ENCODE results near the gene NDUFS8.

NDUFS8 gene

DNA sequence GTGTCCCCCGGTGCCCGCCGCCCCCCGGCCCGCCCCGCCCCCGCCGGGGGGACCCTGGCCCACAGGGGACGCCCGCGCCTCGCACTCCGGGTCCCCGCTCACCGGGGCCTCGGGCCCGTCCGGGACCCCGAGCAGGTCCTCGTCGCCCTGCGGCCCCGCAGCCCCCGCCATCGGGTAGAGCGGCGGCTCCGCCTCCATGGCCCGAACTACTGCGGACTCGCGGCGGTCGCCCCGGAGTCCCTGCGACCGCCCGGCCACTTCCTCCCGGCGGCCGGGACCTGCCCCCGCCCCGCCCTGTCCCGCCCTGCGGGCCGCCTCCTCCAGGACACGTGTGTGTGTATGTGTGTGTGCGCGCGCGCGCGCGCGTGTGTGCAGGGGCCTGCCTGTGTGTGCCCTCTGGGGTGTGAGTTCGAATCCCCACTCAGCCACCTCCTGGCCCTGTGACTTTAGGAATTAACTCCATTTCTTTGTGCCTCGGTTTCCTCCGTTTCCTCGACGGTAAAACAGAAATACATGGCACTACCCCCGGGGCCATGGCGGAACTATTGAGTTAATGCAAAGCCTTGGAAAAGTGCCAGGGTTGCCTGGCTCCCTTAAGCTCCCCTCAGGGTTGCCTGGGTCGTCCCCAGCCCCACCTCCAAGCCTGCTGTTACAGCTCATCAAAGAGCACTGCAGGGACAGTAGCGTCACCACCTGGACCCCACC lies 26.5 kb upstream of the NDUFS8 start, which contains the start of gene UNC93B1:
UNC93B1 (minus strand) TSS at position 252 of the 705 bp plus-strand sequence; CDS start at position 198, 54 bp downstream.
- peak; percentile 55 for DNase-seq

DNA sequence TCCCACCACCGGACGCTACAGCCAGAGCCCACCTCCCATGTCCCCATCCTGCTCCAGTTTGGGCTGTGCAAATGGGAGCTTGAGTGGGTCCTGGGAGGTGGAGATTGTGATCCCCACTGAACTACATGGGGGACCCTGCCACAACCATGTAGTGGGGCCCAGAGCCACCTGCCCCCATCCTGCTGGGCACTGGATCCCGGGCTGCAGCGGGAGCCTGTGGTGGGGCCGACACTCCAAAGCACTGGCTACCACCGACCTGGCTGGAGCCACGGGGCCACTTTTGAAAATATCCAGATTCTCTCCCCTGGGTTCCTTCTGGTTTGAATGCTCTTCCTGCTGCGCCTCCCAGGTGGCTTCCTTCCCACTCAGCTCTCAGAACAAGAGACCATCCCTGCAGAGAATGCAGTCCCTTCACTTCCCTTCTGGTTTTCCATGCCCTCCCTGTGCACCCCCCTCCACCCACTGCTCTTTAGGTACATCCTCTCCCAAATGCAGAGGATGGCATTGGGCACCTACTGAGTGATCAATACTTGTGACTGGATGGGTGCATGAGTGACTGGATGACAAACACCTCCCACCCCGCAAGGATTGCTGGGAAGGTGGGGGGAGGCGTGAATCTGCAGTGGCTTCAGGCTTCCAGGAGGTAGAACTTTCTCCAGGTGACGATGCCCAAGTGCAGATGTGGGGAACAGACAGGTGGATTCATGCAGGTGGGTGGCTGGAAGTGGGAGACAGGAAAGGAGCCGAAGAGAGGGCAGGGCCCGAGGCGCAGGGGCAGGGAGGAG lies 25.7 kb upstream of the NDUFS8 start:
- DNase-seq: no peak

DNA sequence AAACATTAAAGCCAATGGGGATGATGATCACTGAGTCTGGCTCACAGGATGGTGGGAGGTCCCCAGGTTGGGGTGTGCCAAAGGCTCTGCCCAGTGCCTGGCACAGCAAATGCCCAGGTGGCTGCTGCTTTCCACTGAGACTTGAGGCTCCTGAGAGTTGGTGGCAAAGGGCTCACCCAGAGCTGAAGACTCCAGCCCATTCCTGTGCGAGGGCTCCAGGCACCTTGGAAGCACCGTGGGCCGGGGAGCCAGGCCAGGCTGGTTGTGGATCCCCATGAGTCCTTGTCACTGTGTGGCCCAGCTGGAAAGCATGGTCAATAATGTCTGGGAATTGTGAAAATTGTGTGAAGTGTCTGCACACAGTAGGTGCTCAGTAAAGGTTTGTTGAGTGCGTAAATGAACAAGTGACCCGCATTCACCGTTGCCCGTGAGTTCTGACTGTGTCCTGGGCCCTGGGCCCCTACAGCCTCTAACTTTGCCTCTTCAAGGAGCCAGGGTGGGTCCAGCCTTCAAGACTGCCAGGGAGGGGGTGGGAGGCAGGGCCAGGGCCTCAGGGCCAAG lies 23.8 kb upstream of the NDUFS8 start:
- no peak for DNase-seq

DNA sequence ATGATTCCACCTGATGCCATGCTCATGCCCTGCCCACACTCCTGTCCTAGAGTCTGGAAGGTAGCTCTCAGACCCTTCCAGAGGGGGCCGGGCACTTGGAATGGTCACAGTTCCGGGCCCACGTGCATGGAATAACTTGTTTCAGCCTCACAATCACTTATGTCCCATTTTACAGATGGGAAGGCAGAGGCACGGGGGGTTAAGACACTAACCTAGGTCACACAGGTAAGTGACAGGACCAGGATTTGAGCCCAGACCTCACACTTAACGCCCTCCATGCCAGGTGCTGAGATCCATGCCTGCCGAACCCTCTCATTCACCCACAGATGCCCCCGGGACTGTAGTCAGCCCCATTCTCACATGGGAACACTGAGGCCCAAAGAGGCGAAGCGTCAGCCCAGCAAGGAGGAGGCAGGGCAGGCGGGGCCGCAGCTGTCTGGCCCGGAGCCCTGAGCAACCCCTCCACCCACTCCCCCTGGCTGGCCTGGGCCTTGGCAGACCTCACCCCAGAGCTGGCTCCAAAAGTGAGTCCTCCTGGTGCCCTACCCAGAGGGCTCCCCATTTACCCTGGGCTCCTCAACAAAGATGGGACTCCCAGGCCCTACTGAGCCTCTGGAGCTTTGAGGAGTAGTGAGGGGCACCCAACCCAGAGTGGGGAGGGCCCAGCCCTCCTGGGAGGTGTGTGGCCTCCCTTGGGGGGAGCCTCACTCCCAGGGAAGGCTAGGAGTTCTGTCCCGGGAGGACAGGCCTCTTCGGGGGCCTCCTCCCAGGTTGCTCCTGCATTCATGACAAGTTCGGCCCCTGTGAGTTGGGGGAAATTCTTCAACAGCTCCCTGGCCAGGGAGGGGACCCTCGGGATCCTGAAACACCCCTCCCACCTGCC lies 22.7 kb upstream of the NDUFS8 start:
- no peak for DNase-seq

DNA sequence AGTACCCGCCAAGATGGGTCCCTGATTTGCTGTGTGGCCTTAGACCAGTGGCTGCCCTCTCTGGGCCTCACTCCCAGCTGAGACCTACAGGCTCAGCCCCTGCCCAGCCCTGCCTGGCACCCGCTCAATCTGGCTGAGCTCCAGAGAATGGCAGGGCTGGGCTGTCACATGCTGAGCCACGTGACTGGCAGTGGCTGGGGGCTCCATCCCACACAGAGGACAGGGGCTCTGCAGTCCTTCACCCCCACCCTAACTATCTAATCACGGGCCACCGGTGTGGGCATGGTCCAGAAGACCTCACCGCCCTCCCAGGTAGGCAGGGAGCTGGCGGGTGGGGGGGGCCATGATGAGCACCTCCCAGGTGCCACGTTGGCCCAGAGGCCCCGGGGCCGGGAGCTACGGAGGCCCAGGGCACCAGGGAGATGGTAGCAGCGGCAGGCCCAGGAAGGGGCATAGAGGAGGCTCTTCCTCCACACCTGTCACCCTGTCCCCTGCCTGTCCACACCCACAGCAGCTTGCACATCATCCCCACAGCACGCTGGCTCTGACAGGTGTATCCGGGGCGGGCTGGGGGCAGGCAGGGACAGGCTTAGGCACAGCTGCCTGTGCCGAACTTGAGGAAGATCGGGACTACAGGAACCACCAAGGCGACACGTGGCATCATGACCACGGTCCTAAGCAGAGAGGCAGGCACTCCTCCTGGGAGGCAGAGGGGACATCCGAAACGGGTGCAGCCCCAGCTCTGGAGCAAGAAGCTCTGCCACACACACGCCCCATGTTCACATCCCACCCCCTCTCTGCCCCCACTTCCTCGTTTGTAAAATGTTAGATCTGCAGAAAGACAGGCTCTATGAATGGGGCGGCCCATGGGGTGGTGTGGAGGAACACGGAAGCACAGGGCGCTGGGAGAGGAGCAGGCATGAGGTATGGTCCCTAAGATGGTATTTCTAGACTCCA lies 21.8 kb upstream of the NDUFS8 start:
- DNase-seq: no peak

DNA sequence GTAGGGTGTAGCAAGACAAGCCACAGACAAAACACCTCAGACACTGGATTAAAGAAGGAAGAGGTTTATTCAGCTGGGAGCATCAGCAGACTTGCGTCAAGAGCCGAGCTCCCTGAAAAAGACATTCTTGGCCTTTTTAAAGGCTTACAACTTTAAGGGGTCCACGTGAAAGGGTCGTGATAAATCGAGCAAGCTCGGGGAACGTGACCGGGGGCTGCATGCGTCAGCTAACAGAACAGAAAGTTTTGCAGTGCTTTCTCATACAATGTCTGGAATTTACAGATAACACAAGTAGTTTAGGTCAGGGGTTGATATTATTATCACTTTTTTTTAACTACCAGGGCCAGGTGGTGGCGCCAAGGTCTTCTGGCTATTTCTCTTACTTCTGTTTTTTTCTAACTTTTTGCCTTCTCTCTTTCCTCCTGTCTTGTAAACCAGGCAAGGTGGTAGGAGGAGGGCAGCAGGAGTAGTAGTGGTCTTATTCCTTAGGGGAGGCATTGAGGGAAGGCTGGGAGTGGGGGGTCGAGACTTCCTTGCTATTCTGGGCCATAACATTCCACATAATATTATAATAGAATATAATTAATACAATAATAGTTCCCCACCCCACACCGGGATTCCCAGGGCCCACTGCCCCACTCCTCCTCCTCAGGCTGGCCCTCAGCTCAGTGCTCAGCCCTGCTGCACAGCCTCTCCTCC lies 20.9 kb upstream of the NDUFS8 start:
- DNase-seq: no peak

DNA sequence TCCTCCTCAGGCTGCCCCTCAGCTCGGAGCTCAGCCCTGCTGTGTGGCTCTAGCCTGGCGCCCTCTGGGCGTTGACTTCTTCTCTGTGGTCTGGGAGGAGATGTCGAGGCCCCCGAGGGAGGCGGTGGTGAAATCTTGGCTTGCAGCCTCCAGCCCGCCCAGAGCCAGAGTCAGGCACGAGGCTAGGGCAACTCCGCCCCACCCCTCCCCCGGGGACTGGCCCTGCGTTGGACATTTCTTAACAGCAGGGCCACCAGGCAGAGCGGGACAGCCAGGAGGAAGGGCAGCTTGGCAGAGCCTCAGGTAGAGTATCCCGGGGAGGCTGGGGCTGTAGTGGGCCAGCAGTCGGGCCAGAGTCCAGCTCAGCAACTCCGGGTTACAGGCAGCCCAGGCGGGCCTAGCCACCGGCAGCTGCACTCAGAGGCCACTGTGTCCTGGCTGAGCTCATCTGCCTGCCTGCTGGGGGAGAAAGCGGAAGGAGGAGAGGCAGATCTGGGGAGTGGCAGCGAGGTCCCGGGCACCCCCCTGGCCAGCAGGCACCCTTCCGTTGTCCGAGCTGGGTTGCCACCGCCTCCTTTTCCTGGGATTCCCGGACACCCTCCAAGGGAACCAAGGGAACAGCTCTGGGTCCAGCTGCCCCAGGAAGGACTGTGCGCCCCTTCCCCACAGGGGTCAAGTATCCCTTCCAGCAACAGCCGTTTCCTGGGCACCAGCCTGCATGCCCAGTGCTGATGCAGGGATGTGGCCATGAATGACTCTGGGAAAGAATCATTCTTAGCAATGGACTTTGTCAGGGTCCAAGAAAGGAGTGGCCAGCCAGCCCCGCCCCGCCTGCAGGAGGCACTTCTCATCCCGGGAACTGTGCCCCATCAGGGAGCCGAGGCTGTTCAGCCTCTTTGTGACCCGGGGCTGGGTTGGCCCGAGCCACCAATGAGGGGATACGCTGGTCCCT lies 20.1 kb upstream of the NDUFS8 start, which contains the start of gene ALDH3B1:
ALDH3B1 (plus strand) TSS at position 238 of the 952 bp plus-strand sequence. CDS start 4,971 bp downstream, outside the sequence.
- DNase-seq: no peak

DNA sequence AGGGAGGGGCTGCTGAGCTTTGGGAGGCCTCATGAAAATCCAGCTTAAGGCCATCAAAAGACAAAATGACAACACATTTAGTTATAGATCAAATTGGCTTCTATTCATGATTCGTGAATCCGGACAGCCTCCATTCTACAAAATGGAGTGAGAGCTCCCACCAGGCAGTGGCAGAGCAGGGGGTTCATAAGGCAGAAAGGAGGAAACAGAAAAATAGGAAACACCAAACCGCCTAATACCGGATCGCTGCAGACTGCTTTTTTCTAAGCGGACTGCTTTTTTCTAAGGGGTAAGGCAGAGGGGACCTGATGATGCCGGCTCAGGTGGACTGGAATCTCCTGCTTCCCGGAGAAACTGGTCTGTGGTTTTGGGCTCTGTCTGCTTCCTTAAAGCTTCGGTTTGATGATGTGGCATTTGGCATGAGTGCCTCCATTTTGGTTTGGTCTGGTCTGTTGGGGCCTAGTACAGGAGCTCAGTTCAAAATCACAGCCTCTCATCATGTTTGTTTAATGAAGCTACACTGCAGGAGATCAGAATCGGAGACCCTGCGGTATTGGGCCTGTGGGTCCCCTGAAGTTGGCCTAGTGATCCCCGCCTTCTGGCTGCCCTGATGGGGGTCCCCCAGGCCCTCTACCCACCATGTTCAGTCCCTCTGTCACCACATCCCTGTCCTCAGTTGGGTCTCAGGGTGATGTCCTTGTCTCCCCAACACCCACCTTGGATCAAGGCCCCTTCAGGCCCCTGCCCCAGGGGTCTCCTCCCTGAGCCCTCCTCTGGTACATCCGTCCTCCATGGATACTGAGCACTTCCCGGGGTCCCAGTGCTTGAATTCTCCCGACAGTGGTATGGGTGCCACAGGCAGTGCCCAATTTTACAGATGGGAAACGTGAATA lies 19.2 kb upstream of the NDUFS8 start:
- DNase-seq: no peak

DNA sequence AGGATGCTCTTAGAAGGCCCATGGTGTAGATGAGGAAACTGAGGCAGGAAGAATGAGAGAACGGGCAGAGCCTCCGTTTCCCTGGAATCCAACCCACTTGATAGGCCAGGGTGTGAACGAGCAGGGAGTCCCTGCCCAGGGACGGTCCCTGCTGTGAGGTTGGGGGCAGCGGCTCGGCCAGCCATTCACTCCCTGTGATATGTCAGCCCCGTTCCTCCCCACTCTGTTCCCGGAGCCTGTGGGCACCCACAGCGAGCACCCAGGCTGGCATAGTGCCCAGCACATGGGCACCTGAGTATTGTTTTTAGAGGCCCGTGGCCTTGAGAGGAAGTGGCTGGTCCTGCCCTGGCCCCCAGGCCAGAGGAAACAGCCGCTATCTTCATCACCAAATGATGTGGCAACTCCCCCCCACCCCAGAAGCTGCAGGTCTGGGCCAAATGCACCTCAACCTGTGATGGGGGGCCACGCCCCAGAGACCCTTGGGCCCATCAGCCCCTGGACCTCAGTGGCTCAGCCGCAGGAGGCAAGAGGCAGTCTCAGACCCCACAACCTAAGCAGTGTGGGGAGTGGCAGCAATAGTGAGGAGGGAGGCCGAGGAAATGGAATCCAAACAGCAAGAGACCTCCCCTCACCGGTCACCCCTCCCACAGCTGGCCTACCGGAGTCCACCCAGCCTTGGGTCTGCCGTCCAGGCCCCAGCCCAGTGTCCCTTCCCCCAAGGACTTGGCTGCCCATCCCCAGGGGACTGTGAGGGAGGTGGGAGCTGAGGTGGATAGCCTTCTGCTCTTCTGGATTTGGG lies 18.2 kb upstream of the NDUFS8 start:
- no peak for DNase-seq

DNA sequence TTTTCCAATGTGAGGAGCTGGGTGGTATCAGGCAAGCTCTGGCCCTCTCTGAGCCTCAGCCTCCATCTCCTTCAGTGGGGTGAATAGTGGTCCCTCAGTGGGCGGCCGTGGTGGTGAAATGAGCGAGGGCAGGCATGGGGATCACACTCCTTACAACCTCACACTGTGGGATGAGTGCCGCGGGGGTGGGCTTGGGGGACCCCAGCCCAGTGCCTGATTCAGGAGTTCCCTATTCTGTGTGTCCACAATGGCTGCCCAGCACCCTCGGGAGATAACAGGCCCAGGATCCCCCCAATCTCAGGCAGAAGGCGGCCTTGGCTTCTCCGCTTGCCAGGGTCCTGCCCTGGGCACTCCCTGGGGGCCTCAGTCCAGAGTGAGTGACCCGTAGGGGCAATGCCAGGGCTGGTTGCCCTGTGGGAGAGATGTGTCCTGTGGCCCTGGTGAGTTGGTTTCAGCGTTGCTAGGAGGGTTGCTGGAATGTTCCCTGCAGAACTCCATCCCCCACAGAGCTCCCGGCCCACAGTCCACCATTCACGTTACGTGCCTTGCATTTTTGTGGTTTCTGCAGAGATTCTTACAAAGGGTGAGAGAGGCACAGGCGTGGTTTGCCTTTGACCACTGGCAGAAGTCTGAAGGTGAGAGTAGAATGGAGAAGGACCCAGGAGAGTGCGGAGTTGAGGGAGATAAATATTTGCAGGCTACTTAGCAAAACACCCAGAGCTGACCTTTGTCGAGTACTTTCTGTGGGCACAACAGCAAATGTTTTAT lies 17.5 kb upstream of the NDUFS8 start:
- DNase-seq: no peak

DNA sequence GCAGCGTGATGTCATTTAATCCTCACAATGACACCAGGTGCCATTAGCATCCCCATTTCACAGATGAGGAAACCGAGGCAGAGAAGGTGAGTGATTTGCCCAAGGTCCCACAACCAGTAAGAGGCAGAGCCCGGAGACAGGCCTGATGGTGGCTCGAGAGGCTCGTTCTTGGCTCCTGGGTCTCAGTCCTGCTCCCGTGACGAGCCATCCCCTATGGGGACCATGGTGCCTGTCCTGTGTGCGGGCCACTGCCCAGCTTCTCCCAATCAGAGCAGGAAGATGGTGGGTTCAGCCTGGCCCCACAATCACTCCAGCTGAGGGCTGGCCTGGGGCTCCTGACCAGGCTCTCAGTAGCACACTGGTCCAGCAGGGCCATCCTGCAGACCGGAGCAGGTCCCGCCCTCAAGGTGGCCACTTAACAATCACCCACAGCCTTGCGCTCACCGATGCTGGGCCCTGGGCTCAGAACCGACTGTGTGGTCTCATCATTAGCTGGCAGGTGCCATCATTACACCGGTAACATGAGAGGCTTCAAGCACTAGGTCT lies 16.8 kb upstream of the NDUFS8 start:
- no peak for DNase-seq

DNA sequence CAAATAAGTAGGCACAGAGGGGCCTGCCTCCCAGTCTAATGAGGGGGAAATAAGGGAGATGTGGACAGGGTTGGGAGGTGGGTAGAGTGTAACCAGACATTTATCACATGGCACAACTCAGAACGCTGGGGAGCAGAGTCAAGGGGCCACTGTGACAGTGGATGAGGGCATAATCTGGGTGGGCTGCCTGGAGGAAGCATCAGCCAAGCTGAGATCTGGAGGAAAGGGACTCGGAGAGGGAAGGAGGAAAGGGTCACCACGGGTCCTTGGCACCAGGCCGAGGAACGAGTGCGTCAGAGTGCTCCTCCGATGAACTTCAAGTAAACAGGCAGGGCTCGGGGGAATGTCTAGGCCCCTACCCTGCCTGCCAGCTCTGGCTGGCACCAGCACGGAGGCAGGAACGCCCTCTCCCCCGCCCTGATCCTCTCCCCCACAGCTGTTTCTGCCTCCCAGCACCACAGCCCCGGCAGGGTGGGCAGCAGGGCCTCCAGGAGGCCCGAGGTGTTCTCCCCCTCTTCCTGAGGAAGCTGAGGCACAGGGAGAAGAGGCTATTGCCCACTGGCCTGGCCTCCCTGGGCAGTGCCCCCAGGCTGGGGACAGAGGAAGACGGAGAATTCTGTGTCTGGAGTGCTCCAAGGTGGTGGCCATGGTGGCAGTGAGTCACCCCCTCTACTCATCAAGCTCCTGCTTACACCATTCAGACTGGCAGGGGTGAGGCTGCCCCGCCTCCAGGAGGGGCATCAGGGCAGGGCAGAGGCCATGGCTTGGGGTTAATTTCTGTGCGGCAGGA lies 16.1 kb upstream of the NDUFS8 start:
- DNase-seq: no peak

DNA sequence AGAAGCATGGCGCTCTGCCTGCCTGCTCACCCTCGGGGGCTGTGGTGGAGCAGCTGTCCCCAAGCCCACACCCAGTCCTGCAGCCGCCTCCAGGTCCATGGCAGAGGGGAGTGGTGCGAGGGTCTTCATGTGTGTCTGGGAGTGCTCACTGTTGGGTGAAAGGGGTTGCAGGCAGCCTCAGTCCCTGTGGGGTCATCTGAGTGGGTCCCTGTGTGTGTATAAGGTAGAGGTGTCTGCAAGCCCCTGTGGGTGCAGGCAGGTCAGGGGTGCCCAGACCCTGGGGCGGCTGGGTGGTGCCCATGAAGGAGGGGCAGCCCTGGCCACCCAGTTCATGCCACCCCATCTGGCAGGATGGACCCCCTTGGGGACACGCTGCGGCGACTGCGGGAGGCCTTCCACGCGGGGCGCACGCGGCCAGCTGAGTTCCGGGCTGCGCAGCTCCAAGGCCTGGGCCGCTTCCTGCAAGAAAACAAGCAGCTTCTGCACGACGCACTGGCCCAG lies 15.5 kb upstream of the NDUFS8 start:
- no peak for DNase-seq

DNA sequence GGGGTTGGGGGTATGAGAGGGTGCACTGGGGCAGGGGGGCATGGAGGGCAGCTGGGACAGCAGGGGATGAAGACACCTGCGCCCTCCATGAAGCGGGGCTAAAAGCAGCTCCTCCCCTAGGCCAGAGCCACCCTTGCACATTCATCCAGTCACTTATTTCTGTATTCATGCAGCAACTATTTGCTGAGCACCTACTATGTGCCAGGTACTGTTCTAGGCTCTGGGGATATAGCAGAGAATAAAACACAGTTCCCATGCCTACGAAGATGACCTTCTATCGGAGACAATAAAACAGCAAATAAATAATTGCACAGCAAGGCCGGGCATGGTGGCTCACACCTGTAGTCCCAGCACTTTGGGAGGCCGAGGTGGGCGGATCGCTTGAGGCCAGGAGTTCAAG lies 15.0 kb upstream of the NDUFS8 start:
- DNase-seq: no peak

DNA sequence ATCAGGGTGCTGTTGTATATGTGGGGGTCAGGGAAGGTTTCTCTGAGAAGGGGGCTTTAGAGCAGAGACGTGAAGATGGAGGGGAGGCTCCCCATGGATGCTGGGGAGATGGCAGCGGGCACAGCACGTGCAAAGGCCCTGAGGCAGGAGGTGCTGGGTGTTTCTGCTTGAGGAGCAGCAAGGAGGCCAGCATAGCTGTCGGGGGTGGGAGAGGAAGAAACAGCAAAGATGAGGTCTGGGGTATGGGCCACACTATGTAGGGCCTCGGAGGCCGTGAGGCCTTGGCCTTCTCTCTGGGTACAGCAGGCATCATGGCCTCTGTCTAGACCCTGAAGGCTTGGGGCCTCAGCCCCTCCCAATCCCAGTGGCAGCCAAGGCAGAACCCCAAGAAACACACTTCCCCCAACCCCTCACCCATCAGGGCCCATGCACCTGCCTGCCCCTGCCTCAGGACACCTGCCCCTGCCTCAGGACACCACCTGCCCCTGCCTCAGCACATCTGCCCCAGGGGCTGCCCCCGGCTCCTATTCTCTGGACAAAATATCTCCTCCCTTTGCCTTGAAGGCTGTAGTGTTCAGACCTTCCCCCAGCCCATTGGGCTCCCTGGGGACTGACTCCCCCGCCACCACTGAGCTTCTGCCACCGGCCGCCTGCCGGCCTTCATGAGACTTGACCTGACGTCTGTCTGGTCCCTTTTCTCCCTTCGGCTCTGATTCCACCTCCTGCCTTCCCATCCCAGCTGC lies 14.1 kb upstream of the NDUFS8 start:
- no peak for DNase-seq
